Glutamatergic neuron (in vitro differentiated cells): ENCODE data around the gene RFFL. TPM values are rescaled to one million over a fixed set of nuclear protein-coding genes. Genes with fewer than 3 reads are reported as not detected.
"Not testable (repeated sequence)": the region's sequence is repeated elsewhere in the genome, so short reads cannot be mapped to it uniquely, and the experiment has no call there.

Experiments used
- DNase-seq: peaks from one replicate; pipeline ENCODE4 v3.0.0; 2022
- H3K27ac Mint-ChIP-seq: one replicate; pipeline ENCODE4 v1.8.0; 2020; ENCODE audit warnings: mild to moderate bottlenecking, mixed read lengths, inconsistent platforms; ENCODE audit not compliant: unreplicated experiment
- H3K27me3 Mint-ChIP-seq: one replicate; pipeline ENCODE4 v1.8.0; 2020; ENCODE audit warnings: mild to moderate bottlenecking, moderate library complexity, mixed read lengths, inconsistent platforms; ENCODE audit not compliant: unreplicated experiment
- H3K36me3 Mint-ChIP-seq: one replicate; pipeline ENCODE4 v1.8.0; 2020; ENCODE audit warnings: mild to moderate bottlenecking, mixed read lengths, inconsistent platforms; ENCODE audit not compliant: unreplicated experiment
- H3K4me1 Mint-ChIP-seq: one replicate; pipeline ENCODE4 v1.8.0; 2020; ENCODE audit warnings: mild to moderate bottlenecking, low read depth, mixed read lengths, inconsistent platforms; ENCODE audit not compliant: unreplicated experiment
- H3K4me3 Mint-ChIP-seq: one replicate; pipeline ENCODE4 v1.8.0; 2020; ENCODE audit warnings: mild to moderate bottlenecking, mixed read lengths, inconsistent platforms; ENCODE audit not compliant: unreplicated experiment
- H3K9me3 Mint-ChIP-seq: one replicate; pipeline ENCODE4 v1.8.0; 2020; ENCODE audit warnings: mild to moderate bottlenecking, moderate library complexity, mixed read lengths, inconsistent platforms; ENCODE audit not compliant: unreplicated experiment
- long read RNA-seq: library from polyadenylated mRNA; unstranded; transcript quantifications from one replicate; pipeline ENCODE4 v2.0.0, GENCODE V29; 2020; ENCODE audit not compliant: unreplicated experiment
- total RNA-seq: library from RNA; stranded (reverse); fragmentation: NEBNext Ultra II Directional; extraction: Animal tissue kit (Norgen Biotek cat#: 25700); gene quantifications from one replicate; pipeline ENCODE4 v1.2.1, GENCODE V29; 2021; ENCODE audit not compliant: unreplicated experiment
- TF ChIP-seq, protein P1 (sequence below): fragments of 200-600 bp; sonication (generic); IDR thresholded peaks from one replicate; pipeline ENCODE4 v1.5.0; 2021; ENCODE audit not compliant: partially characterized antibody, unreplicated experiment

RFFL gene, protein sequence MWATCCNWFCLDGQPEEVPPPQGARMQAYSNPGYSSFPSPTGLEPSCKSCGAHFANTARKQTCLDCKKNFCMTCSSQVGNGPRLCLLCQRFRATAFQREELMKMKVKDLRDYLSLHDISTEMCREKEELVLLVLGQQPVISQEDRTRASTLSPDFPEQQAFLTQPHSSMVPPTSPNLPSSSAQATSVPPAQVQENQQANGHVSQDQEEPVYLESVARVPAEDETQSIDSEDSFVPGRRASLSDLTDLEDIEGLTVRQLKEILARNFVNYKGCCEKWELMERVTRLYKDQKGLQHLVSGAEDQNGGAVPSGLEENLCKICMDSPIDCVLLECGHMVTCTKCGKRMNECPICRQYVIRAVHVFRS
- 16.5 TPM for total RNA-seq
- long read RNA-seq, result 0 reads

DNA sequence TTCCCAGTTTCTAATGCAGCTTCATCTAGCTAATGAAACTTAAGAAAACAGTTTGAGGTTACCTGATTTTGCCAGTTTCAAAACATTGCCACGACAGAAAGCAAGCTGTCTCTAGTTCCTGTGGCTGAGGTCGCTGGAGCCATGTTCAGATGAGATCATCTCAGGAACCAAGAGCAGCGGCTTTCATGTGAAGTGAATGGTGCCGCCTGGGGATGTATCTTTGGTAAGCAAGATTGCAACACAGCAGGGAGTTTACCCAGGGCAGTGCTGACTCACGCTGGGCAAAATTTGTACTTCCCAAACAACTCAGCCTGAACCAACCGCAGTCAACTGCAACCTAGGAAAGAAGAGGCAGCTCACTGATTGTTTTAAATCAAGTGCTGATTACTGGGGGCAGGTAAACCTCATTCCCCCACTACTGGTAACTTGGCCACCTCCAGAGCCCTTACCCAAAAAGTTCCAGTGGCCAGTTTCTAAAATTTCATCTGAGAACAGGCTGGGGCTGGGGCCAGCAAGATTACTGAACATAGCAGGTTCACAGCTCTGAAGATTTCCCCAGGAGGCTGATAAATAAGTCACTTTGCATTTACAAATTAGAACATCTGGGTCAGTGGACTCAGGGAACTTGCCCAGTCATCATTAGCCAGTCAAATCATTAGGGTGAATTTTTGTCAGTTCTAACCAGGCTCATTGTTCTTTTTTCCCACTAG is at the start of gene RFFL:
Gene RFFL, minus strand, starts transcription at position 194 of the 710 bp plus-strand sequence. CDS start 37,154 bp downstream, outside the sequence.
- DNase-seq, result peak; percentile 39
- Mint-ChIP-seq H3K4me3 (peak within 1 kb of the TSS; percentile 41), H3K36me3 (no peaks in the 10 kb centered on the region), H3K27me3 (no peaks in the 10 kb centered on the region), H3K27ac (peak within 1 kb of the TSS; percentile 37), H3K4me1 (peaks cover 19% of the 10 kb centered on the region), H3K9me3 (peaks cover 2% of the 10 kb centered on the region)
- TF ChIP-seq, protein P1, sequence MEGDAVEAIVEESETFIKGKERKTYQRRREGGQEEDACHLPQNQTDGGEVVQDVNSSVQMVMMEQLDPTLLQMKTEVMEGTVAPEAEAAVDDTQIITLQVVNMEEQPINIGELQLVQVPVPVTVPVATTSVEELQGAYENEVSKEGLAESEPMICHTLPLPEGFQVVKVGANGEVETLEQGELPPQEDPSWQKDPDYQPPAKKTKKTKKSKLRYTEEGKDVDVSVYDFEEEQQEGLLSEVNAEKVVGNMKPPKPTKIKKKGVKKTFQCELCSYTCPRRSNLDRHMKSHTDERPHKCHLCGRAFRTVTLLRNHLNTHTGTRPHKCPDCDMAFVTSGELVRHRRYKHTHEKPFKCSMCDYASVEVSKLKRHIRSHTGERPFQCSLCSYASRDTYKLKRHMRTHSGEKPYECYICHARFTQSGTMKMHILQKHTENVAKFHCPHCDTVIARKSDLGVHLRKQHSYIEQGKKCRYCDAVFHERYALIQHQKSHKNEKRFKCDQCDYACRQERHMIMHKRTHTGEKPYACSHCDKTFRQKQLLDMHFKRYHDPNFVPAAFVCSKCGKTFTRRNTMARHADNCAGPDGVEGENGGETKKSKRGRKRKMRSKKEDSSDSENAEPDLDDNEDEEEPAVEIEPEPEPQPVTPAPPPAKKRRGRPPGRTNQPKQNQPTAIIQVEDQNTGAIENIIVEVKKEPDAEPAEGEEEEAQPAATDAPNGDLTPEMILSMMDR, result no peak

DNA sequence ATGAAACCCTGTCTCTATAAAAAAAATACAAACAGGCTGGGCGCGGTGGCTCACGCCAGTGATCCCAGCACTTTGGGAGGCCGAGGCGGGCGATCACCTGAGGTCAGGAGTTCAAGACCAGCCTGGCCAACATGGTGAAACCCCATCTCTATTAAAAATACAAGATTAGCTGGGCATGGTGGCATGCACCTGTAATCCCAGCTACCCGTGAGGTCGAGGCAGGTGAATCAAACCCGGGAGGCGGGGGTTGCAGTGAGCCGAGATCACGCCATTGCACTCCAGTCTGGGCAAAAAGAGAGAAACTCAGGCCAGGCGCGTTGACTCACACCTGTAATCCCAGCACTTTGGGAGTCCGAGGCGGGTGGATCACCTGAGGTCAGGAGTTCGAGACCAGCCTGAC is 47.3 kb upstream of the RFFL start:
- not testable (repeated sequence) for DNase-seq, H3K4me3 Mint-ChIP-seq, H3K27ac Mint-ChIP-seq, H3K9me3 Mint-ChIP-seq, H3K27me3 Mint-ChIP-seq, H3K4me1 Mint-ChIP-seq, H3K36me3 Mint-ChIP-seq

DNA sequence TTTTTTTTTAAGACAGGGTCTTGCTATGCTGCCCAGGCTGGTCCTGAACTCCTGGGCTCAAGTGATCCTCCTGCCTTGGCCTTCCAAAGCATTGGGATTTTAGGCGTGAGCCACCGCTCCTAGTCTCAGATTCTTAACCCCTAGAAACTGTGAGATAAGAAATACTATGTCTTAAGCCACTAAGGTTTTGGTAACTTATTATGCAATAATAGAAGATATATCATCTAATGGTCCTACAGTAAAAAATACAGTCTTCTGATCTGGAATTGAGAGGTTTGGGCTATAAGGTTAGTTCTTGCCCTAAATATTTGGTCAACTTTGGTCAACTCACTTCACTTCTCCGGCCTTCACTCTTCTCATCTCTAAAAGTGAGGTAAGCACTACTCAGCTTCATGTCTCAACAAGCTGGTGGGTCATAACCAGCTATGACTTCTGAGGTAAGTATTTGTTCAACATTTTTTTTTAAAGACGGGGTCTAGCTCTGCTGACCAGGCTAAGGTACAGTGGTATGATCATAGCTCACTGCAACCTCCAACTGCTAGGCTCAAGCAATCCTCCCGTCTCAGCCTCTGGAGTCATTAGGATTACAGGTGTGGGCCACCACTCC is 41.4 kb upstream of the RFFL start:
- Mint-ChIP-seq H3K4me3 (no peak overlapping the region), H3K27me3 (peaks cover 3% of the 10 kb centered on the region), H3K27ac (no peak overlapping the region), H3K9me3 (peaks cover 2% of the 10 kb centered on the region), H3K36me3 (peaks cover 9% of the 10 kb centered on the region), H3K4me1 (no peaks in the 10 kb centered on the region)
- DNase-seq, result no peak
- TF ChIP-seq, protein P1, result no peak

DNA sequence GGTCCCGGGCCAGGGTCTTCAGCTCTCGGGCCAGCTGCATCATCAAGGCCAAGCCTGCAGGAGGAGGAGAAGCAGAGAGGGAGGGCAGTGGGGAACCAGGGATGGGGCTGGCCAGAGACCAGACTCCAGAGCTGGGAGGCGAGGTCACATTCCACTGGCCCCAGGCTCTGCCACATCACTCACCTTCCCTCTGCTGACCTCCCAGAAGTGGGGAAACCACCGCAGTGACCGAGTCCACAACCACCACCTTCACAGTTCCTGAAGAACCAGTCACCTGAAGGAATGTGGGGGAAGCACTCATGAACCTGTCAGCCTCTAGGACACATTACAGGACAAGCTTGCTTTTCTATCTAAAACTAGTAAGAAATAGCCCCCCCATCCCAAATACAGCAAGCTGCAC is 39.8 kb upstream of the RFFL start:
- TF ChIP-seq, protein P1, result no peak
- Mint-ChIP-seq H3K9me3 (peaks cover 2% of the 10 kb centered on the region), H3K27me3 (peaks cover 3% of the 10 kb centered on the region), H3K27ac (no peak overlapping the region), H3K36me3 (peaks cover 9% of the 10 kb centered on the region), H3K4me3 (no peak overlapping the region), H3K4me1 (no peaks in the 10 kb centered on the region)
- no peak for DNase-seq

DNA sequence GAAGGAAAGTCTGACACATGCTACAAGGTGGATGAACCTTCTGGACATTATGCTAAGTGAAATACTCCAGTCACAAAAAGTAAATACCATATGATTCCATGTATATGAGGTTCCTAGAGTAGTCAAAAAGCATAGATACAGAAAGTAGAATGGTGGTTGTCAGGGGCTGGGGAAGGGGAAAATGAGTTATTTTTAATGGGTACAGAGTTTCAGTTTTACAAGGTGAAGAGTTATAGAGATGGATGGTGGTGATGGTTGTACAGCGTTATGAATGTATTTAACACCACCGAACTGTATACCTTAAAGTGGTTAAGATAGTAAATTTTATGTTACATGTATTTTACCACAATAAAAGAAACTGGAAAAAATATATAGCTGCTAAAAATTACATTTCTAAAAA is 38.2 kb upstream of the RFFL start:
- no peaks in the 10 kb centered on the region for H3K4me1 Mint-ChIP-seq
- H3K36me3 Mint-ChIP-seq, result peaks cover 9% of the 10 kb centered on the region
- peaks cover 3% of the 10 kb centered on the region for H3K27me3 Mint-ChIP-seq
- H3K27ac Mint-ChIP-seq, result no peak overlapping the region
- TF ChIP-seq, protein P1, result no peak
- no peak for DNase-seq
- peaks cover 2% of the 10 kb centered on the region for H3K9me3 Mint-ChIP-seq
- H3K4me3 Mint-ChIP-seq, result no peak overlapping the region
